OCI-LY3 (cell line): ENCODE measurements around the gene GSG1L.

Experiments
- CTCF ChIP-seq: fragments of 200-600, 300-600 bp; sonication (generic); IDR thresholded peaks from 2 replicates; pipeline ENCODE4 v1.5.1; 2014; ENCODE audit warnings: antibody characterized with exemption, low read length, low read depth
- EZH2phosphoT487 ChIP-seq: fragments of 200-600 bp; shearing (Covaris generic); IDR thresholded peaks from 2 replicates; pipeline ENCODE4 v1.6.1; 2018; ENCODE audit warnings: antibody characterized with exemption, mixed run types, low read depth

GRCh38 chr16:27907457-27907972, 156.0 kb downstream of the GSG1L start:
- TF ChIP-seq CTCF = no peak
- no peak for TF ChIP-seq EZH2phosphoT487
